ENCODE measurements around the gene PDE6A. TPM values are rescaled to one million over a fixed set of nuclear protein-coding genes. Genes with fewer than 3 reads are reported as not detected.

Gene PDE6A
- polyA plus RNA-seq, 2 of the 4 experiments (the other 2 are of a cell fraction) = 0.28 to 0.35 TPM

- CTCF ChIA-PET = interaction anchor here (0.7 to 2.1 kb wide), 12 partner anchors 10 to 275 kb away, joined by 3 to 8 read pairs (median 4); no protein-coding TSS in a partner anchor
- no peak for FAIRE-seq
- 81% methylated on average over 1 of the region's 1 CpG for WGBS (ENCODE audit: missing lambda C conversion rate)
- no peak overlapping the region for H3K4me3 ChIP-seq
- POLR2A ChIA-PET = no interaction called here
- ATAC-seq = no peak
- no peak overlapping the region for H3K4me2 ChIP-seq
- no peak for DNase-seq (ENCODE audit: low read depth in 1 of 2, low spot score in 1 of 2)
- peaks cover 14% of the 10 kb centered on the region; the same call in 2 of the 3 replicates for H3K4me1 ChIP-seq
- TF ChIP-seq HEYL (CRISPR knock-in tag; IDR thresholded peaks at IDR 0.05) (no peak), REST (IDR thresholded peaks at IDR 0.05) (no peak), USF2 (IDR thresholded peaks at IDR 0.05) (no peak), RFX5 (IDR thresholded peaks at IDR 0.05) (no peak), TFCP2L1 (CRISPR knock-in tag; IDR thresholded peaks at IDR 0.05) (no peak), PBX3 (IDR thresholded peaks at IDR 0.05) (no peak), RCOR1 (IDR thresholded peaks at IDR 0.05; ENCODE audit: low read depth, low read length) (no peak), NFE2L2 (conservative IDR thresholded peaks at IDR 0.05; ENCODE audit: low read length) (no peak), HES2 (IDR thresholded peaks at IDR 0.05) (no peak), ZNF302 (CRISPR knock-in tag; IDR thresholded peaks at IDR 0.05) (no peak), ELK1 (IDR thresholded peaks at IDR 0.05; ENCODE audit: low read depth, low read length) (no peak), CHD2 (IDR thresholded peaks at IDR 0.05; ENCODE audit: low read length, partially characterized antibody) (no peak), ZC3H11A (IDR thresholded peaks at IDR 0.05) (no peak), TP53 (CRISPR knock-in tag; IDR thresholded peaks at IDR 0.05) (no peak), HDAC2 (IDR thresholded peaks at IDR 0.05) (no peak), ZSCAN20 (CRISPR knock-in tag; IDR thresholded peaks at IDR 0.05) (no peak), HOXB5 (CRISPR knock-in tag; IDR thresholded peaks at IDR 0.05) (no peak), CBX8 (IDR thresholded peaks at IDR 0.05) (no peak), ZFP36 (IDR thresholded peaks at IDR 0.05; ENCODE audit: borderline replicate concordance, partially characterized antibody) (no peak), CEBPB (IDR thresholded peaks at IDR 0.05) (no peak)
- peak overlapping the region in 1 of 2 experiments; percentile 7; a peak in 1 of 6 replicates for H3K27ac ChIP-seq
- H3K9me3 ChIP-seq = no peaks in the 10 kb centered on the region
Observed at GRCh38 chr5:149894237-149894636, 50.4 kb downstream of the PDE6A start.

- Histone ChIP-seq H3K9me3 (no peaks in the 10 kb centered on the region), H3K27ac (peak overlapping the region in 1 of 2 experiments; percentile 7; a peak in 1 of 6 replicates), H3K4me2 (no peak overlapping the region), H3K4me1 (peaks cover 14% of the 10 kb centered on the region; the same call in 2 of the 3 replicates), H3K4me3 (no peak overlapping the region)
- 84% methylated on average over 1 of the region's 1 CpG for WGBS (ENCODE audit: missing lambda C conversion rate)
- POLR2A ChIA-PET = no interaction called here
- FAIRE-seq = no peak
- CTCF ChIA-PET = interaction anchor here (0.6 to 2.1 kb wide), 12 partner anchors 9 to 69 kb away, joined by 3 to 8 read pairs (median 4); no protein-coding TSS in a partner anchor
- ATAC-seq = no peak
- no peak for DNase-seq (ENCODE audit: low read depth in 1 of 2, low spot score in 1 of 2)
- no peak for TF ChIP-seq EP300 (IDR thresholded peaks at IDR 0.05)
- no peak for TF ChIP-seq EHF (CRISPR knock-in tag; IDR thresholded peaks at IDR 0.05)
- no peak for TF ChIP-seq E2F6 (IDR thresholded peaks at IDR 0.05; ENCODE audit: borderline replicate concordance, low read depth)
- no peak for TF ChIP-seq REST (IDR thresholded peaks at IDR 0.05)
- TF ChIP-seq PHF8 (IDR thresholded peaks at IDR 0.05; ENCODE audit: borderline replicate concordance, low read depth) = no peak
- TF ChIP-seq ZFP36 (IDR thresholded peaks at IDR 0.05; ENCODE audit: borderline replicate concordance, partially characterized antibody) = no peak
- TF ChIP-seq TFCP2L1 (CRISPR knock-in tag; IDR thresholded peaks at IDR 0.05) = no peak
- no peak for TF ChIP-seq ZC3H11A (IDR thresholded peaks at IDR 0.05)
- TF ChIP-seq ZSCAN20 (CRISPR knock-in tag; IDR thresholded peaks at IDR 0.05) = no peak
Observed at GRCh38 chr5:149893403-149893931, 51.1 kb downstream of the PDE6A start.

All from A549 (cell line).